GM19468 (cell line): ENCODE measurements around the gene MTO1.
"Not testable (repeated sequence)": the region's sequence is repeated elsewhere in the genome, so short reads cannot be mapped to it uniquely, and the experiment has no call there.

Source experiments
- ATAC-seq: cut with Tn5 transposase; IDR thresholded peaks from one replicate; pipeline ENCODE4 v1.9.1; 2021; ENCODE audit warnings: mild to moderate bottlenecking, moderate library complexity, moderate number of reproducible peaks; ENCODE audit not compliant: unreplicated experiment; ENCODE audit errors: extremely low read depth

Gene MTO1, protein sequence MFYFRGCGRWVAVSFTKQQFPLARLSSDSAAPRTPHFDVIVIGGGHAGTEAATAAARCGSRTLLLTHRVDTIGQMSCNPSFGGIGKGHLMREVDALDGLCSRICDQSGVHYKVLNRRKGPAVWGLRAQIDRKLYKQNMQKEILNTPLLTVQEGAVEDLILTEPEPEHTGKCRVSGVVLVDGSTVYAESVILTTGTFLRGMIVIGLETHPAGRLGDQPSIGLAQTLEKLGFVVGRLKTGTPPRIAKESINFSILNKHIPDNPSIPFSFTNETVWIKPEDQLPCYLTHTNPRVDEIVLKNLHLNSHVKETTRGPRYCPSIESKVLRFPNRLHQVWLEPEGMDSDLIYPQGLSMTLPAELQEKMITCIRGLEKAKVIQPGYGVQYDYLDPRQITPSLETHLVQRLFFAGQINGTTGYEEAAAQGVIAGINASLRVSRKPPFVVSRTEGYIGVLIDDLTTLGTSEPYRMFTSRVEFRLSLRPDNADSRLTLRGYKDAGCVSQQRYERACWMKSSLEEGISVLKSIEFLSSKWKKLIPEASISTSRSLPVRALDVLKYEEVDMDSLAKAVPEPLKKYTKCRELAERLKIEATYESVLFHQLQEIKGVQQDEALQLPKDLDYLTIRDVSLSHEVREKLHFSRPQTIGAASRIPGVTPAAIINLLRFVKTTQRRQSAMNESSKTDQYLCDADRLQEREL

DNA sequence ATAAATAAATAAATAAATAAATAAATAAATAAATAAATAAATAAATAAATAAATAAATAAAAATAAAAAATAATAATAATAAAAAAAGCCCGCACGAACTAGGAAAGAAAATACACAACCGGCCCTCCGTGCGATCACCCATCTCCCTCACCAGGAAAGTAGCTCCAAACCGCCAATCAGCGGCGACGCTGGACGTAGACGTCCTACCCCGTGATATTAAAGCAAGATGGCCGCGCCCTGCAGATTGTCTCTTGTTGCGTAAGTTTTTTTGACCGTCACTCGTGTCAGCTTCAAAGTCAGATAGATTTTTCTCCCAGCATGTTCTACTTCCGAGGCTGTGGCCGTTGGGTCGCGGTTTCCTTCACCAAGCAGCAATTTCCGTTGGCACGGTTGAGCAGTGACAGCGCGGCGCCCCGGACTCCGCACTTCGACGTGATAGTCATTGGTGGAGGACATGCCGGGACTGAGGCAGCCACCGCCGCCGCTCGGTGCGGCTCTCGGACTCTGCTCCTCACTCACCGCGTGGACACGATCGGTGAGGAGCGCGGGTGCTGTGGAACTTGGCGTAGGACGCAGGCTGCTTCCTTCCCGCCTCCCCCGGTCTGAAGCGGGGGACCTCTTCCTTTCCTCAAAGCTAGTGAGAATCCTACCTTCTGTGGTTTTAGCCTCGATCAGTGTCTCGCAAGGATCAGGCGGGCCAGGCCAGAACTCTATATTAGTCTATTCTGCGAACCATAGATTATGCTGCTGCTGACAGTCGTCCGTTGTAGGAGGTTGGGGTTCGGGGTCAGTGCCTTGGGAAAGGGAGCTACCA, at the start of gene MTO1:
Gene MTO1 (plus strand): TSS at position 201 of the 814 bp plus-strand sequence. CDS start 118 bp downstream, at position 319.
- peak; percentile 88 for ATAC-seq

DNA sequence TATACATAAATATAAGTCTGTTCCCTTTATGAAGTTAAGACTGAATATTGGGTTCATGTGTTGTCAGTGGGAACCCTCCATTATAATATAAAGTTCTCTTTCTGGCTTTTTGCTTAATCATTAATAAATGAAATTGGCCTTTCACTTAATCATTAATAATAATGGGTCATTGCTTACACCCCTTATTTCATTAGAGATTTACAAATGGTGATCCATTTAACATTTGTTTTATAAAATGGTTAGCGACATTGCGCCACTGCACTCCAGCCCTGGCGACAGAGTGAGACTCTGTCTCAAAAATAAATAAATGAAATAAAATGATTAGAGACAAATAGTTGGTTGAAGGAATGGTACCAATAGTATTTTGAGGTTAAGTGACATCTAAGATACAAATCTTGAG, 48.4 kb upstream of the MTO1 start:
- ATAC-seq, result no peak

DNA sequence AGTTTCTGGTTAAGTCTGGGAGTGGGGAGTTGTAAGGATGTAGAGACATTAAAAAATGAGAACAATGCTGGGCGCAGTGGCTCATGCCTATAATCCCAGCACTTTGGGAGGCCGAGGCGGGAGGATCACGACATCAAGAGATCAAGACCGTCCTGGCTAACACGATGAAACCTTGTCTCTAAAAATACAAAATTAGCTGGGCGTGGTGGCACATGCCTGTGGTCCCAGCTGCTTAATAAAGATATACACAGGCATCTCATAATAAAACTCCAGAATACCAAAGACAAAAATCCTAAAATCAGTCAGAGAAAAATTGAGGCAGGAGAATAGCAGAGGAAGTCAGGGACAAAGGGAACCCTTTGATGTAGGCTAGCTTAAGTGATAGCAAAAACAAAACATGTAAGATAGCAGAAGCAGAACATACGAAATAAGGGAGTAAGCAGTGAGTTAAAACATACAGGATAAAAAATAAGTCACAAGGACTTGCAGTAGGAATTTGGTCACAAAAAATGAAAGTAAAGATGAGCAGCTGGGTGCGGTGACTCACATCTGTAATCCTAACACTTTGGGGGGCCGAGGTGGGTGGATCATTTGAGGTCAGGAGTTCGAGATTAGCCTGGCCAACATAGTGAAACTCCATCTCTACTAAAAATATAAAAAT, 43.3 kb upstream of the MTO1 start:
- ATAC-seq, result no peak

DNA sequence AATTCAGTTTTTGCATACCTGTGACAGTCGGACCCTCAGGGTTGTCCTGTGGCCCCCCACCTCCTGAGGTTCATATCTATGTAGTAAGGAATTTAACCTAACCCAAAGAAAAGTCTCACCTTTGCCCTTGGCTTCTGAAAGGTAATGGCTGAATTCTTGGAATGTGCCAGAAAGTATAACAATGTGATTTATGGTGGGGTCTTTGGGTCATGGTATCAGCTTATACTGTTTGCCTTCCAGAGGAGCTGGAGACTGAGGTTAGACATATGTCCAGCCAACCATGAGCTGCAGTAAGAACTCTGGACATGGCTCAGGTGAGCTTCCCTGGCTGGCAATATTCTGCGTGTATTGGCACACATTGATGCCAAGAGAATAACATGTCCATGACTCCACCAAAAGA, 40.0 kb upstream of the MTO1 start:
- ATAC-seq, result no peak

DNA sequence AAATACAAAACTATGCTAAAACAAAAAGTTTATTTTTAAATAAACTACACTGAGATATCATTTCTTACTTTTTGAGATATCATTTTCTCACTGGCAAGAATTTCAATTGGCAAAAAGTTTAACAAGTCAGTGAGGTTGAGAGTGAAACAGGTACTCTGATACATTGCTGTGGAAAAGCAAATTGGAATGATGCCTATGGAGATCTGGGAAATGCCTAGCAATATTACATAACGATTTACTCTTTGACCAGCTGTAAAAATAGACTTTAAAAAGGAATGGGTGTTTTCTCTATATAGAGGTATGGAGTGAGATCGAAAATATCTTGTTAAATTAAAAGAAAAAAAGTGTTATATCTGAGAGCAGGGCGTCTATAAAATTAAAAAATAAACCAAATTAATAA, 26.3 kb upstream of the MTO1 start:
- no peak for ATAC-seq

DNA sequence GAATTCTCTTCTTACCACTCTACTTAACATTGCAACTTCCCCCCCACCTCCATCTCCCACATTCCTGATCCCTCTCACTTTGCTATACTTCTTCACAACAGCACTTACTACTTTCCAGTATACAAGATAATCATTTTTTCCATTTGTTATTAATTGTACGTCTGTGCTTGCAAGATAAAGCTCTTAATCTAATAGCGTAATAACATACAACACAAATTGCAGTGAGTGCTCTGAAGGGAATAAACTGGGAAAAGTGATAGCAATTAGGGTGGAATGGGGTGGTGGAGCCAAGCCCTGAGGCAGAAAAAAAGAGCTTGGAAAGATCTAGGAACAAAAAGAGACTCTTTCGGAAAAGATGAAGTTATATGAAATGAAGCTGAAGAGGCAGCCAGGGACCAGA, 18.0 kb upstream of the MTO1 start:
- no peak for ATAC-seq

DNA sequence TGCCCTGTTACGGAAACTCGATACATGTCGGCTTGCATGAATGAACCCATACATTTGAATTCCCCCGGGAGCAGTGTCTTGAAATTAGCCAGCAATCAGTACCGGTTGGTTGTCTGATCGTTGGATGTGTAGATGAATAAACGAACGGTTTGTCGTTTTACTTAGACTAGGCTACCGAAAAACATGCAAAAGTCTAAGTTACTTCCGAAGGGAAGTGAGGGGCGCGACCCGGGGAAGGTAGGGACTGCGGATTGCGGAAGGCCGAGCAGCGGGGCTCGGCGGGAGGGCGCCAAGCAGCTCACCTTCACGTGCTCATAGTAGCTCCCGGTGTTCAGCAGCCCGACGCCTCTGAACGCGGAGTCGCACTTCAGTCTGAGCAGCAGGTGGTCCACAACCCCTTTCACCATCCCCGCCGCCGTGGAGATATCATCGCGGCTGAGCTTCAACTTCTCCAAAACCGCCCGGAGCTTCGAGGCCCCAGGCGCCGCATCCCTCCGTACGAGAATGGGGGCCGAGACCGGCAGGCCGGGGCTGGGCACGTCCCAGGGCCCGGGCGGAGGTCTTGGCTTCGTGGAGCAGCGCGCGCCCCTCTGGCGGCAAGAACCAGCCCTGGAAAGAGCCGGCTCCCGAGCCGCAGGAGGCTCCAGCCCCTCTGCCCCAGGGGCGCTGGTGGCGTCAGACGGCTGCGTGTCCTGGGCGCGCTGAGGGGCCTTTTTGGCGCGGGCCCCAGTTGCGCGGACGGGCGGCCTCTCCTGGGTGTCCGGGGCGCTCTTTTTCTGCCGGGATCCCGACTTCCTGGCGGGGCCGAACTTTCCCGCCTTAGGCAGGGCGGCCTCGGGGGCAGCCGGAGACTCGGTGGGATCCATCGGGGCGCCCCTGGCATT, 10.1 kb upstream of the MTO1 start:
- ATAC-seq, result no peak

DNA sequence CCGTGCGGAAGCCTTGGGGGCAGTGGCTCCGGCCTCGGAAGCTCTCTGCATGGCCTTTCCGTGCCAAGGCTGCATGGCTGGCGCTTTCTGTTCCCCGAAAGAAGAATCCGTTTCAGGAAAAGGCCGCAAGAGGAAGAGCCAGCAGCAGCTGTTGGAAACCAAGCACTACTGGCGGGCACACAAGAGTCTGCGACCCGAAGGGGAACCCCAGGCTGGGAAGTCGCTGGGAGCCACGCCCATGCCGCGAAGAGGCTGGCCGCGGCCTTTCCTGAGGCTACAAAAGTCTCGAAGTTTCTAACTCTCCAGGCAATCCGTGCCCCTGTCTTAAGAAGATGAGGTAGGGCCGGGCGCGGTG, 9.5 kb upstream of the MTO1 start, which contains the start of gene CGAS:
Gene CGAS (minus strand): TSS at position 191 of the 355 bp plus-strand sequence. CDS start 116 bp downstream, at position 75.
- ATAC-seq, result peak; percentile 67

DNA sequence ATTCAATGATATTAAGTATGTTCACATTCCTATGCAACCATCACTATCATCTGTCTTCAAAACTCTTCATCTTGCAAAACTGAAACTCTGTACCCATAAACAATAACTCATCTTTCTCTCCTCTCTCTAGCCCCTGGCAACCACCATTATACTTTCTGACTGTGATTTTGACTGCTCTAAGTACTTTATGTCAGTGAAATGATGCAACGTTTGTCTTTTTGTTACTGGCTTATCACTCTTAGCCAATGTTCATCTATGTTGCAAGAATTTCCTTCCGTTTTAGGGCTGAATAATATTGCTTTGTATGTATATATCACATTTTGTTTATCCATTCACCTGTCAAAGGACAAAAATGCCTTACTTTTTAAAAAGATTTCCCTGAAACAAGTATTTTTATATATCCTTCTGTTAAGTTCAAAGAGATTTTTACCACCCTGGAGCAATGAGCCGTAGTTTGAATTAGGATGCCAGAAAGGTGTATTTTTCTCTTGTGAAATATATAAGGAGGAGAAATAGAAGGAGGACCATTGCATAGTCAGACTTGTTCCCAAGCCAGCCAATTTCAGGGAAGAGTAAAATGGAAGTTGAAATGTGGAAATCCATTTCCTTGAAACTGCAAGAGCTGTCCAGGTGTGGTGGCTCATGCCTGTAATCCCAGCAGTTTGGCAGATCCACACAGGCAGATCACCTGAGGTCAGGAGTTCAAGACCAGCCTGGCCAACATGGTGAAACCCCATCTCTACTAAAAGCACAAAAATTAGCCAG, 5.5 kb upstream of the MTO1 start:
- no peak for ATAC-seq

DNA sequence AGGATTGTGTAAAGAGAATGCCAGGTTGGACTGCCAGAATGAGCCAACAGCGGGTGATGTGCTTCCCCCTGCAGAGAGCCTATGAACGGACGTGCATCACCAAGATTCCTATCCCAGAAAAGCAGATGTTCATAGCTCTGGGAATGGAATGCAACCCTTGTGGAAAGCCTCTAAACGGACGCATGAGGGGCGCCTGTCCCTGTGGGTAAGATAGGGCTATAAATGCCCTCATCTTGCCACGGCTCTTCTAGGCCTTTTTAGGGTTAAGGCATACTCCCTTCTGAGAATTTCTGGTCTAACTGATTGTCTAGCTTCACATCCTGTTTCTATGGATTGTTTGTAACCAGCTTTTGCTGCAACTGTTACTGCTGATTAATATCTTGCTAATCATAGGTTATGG, 2.1 kb upstream of the MTO1 start:
- ATAC-seq, result not testable (repeated sequence)

DNA sequence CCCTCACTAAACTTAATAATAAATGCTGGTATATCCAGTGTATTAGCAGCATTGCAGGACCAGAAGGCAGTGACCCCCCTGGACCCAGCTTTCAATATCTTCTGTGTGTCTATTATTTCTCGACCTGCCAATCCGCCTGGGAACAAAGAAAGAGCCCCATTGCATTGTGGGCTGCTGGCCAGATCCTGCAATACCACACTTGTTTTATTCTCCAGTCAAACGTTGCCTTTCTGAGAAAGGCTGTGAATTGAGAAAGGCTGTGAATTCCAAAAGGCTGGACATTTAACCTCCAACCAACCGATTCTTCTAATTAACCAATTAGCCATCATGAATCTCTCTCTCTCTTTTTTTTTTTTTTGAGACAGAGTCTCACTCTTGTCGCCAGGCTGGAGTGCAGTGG, 1.5 kb upstream of the MTO1 start:
- no peak for ATAC-seq

DNA sequence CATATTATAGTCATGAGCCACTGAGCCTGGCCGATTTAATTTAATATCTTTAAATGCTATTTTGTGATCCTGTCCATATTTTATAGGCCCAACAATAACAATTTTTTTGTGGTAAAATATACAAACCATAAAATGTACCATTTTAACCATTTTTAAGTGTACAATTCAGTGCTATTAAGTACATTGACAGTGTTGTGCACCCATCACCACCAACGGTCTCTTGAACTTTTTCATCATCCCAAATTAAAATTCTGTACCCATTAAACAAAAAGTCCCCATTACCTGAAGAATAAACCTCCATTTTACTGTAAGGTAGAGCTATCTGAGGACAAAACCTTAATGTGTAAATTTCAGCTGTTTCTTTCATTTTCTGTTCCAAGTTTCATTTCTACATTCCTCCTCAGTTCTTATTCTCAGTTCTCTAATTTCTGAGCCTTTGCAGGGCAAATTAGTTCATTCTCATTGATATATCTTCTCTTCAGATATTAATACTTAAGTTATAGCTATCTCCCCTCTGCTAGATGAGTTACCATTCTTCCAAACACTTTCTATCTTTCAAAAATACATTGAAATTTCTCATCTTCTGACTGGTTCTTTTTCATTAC, 10.3 kb downstream of the MTO1 start:
- peak; percentile 99 for ATAC-seq

DNA sequence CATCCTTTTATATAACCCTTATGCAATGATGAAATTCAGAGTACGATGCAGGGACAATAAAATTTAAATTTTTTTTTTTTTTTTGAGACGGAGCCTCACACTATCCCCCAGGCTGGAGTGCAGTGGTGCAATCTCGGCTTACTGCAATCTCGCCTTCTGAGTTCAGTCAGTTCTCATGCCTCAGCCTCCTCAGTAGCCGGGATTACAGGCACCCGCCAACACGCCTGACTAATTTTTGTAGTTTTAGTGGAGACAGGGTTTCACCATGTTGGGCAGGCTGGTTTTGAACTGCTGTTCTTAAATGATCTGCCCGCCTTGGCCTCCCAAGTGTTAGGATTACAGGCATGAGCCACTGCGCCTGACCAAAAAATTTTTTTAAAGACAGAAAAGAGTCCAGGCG, 15.2 kb downstream of the MTO1 start:
- no peak for ATAC-seq

DNA sequence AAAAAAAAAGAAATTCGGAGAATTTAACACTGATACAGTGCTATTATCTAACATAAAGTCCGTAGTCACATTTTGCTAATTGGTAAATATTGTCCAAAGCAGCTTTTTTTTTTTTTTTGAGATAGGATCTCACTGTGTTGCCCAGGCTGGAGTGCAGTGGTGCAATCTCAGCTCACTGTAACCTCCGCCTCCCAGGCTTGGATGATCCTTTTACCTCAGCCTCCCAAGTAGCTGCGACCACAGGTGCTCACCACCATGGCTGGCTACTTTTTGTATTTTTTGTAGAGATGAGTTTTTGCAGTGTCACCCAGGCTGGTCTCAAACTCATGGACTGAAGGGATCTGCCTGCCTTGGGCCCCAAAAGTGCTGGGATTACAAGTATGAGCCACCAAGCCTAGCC, 15.9 kb downstream of the MTO1 start:
- no peak for ATAC-seq

DNA sequence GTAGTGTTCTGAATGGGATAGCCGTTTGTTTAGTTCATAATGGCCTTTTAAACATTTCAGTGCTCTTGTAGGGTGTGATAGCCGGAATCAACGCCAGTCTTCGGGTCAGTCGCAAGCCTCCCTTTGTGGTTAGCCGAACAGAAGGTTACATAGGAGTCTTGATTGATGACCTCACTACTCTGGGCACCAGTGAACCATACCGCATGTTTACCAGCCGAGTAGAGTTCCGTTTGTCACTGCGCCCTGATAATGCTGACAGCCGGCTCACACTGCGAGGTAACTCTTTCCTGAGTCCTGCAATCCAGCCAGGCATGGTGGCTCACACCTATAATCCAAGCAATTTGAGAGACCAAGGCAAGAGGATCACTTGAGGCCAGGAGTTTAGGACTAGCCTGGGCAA, 20.4 kb downstream of the MTO1 start:
- no peak for ATAC-seq

DNA sequence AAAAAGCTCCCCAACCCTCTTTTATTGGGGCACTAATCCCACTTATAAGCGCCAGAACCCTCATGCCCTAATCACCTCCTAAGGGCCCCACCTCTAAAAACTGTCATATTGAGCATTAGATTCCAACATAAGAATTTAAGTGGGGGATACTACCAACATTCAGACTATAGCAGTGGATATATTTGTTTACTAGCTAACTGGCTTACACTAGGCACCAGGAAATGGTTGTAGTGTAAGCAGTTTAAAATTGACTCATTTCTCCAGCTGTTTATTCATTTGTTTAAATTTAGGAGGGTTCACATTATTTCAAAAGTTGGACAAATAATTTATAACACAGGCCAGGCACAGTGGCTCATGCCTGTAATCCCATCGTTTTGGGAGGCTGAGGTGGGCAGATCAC, 22.9 kb downstream of the MTO1 start:
- ATAC-seq, result no peak

DNA sequence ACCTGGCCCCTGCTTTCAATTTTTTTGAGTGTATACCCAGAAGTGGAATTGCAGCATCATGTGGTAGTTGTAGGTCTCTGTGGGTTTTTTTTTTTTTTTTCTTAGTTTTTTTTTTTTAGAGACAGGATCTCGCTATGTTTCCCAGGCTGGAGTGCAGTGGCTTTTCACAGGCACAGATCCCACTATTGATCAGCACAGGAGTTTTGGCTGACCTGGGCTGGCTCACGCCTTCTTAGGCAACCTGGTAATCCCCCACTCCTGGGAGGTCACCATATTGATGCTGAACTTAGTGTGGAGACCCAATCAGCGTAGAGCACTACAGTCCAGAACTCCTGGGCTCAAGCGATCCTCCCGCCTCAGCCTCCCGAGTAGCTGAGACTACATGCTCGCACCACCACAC, 25.9 kb downstream of the MTO1 start:
- ATAC-seq, result no peak

DNA sequence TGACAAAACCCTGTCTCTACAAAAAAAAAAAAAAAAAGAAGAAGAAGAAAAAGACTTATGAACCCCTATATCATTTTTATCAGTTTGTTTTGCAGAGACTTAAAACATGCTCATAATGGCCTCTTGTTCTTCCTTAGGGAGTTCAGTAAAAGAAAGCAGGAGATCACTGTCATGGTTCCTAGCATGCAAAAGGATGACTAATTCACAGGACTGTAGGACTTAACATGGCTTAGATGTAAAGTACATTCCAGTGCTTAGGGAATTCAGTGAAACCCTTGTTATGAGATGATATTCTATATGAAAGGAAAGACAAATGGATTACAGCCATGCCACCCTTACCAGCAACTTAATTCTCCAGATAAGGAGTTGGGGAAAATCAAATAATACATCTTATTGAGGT, 29.8 kb downstream of the MTO1 start:
- no peak for ATAC-seq
